ENCODE measurements around the gene PAFAH2.
"Not testable (repeated sequence)": the region's sequence is repeated elsewhere in the genome, so short reads cannot be mapped to it uniquely, and the experiment has no call there.

PAFAH2 gene

GRCh38 chr1:25985171-25985570 is 12.7 kb downstream of the PAFAH2 start:
- no peak for DNase-seq (ENCODE audit: low read depth)

- no peak for DNase-seq (ENCODE audit: low read depth)
Observed at GRCh38 chr1:25979210-25979609, 18.7 kb downstream of the PAFAH2 start.

GRCh38 chr1:25978403-25978802 is 19.5 kb downstream of the PAFAH2 start:
- DNase-seq (ENCODE audit: low read depth), result no peak

GRCh38 chr1:25977801-25978200 is 20.1 kb downstream of the PAFAH2 start:
- DNase-seq (ENCODE audit: low read depth), result no peak

DNA sequence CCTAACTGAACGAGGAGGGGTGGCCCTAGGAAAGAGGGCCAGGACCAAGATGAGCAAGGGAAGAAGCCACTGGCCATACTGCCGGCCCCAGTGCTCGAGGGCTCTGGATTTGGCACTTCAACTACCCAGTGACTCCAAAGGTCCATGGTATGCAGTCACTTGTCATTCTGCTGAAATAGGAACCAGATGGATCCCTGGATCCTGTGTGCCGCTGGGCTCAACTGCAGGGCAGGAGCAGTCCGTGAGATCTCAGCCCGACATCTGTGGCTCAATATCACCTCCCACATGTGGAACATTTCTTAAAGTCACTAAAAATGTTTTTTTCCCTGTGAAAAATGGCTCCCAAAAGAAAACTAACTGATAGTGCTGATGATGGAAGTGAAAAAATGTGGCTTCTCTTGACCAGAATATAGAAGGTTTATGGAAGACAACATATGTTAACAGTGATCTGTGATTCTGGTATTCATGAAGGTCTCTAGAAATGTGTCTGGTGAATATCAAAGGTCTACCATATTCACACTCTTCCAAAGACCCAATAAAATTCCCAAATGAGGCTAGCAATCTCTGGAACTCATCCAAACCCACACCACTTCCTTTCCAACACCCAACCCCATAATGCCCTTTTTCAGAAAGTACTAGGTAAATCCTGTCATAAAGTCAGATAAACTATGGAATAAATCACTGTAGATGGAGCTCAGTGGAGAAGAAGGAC is 24.1 kb downstream of the PAFAH2 start:
- no peak for DNase-seq (ENCODE audit: low read depth)

GRCh38 chr1:25971811-25972180 is 26.1 kb downstream of the PAFAH2 start:
- DNase-seq (ENCODE audit: low read depth), result no peak

- no peak for DNase-seq (ENCODE audit: low read depth)
Observed at GRCh38 chr1:25971066-25971810, 26.6 kb downstream of the PAFAH2 start.

GRCh38 chr1:25967308-25967707 is 30.6 kb downstream of the PAFAH2 start:
- no peak for DNase-seq (ENCODE audit: low read depth)

- no peak for DNase-seq (ENCODE audit: low read depth)
Observed at GRCh38 chr1:25959611-25960010, 38.3 kb downstream of the PAFAH2 start.

DNA sequence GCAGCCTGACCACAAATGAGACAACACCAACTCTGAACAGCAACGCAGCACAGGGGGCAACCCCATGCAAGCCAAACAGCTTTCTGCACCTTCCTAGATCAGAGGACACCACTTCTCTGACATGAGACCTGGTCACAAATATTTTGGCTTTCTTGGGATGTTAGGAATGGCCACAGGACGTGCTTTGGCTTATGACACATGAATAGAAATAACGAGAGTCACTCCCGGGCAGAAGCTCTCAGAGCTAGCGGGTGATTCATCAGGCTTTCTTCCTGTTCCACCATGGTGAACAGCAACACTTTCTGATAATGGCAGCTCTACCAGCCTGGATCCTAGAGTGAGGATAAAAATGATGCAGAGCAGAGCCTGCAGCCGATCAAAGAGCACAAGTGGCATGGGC is 39.4 kb downstream of the PAFAH2 start:
- DNase-seq (ENCODE audit: low read depth), result no peak

GRCh38 chr1:25955553-25955952 is 42.3 kb downstream of the PAFAH2 start:
- no peak for DNase-seq (ENCODE audit: low read depth)

- no peak for DNase-seq (ENCODE audit: low read depth)
Observed at GRCh38 chr1:25954282-25954938, 43.5 kb downstream of the PAFAH2 start.

- no peak for DNase-seq (ENCODE audit: low read depth)
Observed at GRCh38 chr1:25952841-25953401, 44.9 kb downstream of the PAFAH2 start.

DNA sequence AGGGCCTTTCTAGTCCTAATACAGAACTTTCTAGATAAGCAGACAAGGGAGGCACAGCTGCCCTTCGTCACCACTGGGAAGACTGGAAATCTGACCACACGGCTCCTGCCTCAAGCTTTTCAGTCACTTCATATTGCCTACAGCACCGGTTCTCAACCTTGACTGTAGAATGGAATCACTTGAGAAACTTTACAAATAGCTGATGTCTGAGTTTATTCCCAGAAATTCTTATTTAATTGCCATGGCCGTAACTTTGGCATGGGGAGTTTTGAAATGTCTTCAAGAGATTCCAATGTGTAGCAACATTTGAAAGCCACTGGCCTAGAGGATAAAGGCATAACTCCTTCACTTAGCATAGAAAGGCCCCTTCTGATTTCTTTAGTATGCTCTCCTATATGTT is 49.2 kb downstream of the PAFAH2 start:
- no peak for DNase-seq (ENCODE audit: low read depth)

GRCh38 chr1:25947027-25947426 is 50.8 kb downstream of the PAFAH2 start:
- DNase-seq (ENCODE audit: low read depth), result no peak

GRCh38 chr1:25945761-25946160 is 52.1 kb downstream of the PAFAH2 start:
- DNase-seq (ENCODE audit: low read depth), result no peak

- no peak for DNase-seq (ENCODE audit: low read depth)
Observed at GRCh38 chr1:25944986-25945385, 52.9 kb downstream of the PAFAH2 start.

DNA sequence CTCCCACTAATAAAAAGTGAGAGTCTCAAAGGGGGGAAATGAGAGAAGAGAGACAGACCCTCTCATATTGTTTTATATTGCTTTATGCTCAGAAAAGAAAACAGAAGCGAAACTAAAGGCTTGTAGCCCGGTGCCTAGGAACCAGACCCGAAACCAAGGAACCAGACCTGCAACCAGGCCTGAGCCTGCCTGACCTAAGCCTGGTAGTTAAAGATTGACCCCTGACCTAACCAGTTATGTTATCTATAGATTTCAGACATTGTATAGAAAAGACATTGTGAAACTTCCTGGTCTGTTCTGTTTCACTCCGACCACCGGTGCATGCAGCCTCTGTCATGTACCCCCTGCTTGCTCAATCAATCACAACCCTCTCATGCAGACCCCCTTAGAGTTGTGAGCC is 54.4 kb downstream of the PAFAH2 start:
- not testable (repeated sequence) for DNase-seq (ENCODE audit: low read depth)

- DNase-seq (ENCODE audit: low read depth), result no peak
Observed at GRCh38 chr1:25936947-25937346, 60.9 kb downstream of the PAFAH2 start.

- DNase-seq (ENCODE audit: low read depth), result no peak
Observed at GRCh38 chr1:25933479-25934365, 64.1 kb downstream of the PAFAH2 start.

DNA sequence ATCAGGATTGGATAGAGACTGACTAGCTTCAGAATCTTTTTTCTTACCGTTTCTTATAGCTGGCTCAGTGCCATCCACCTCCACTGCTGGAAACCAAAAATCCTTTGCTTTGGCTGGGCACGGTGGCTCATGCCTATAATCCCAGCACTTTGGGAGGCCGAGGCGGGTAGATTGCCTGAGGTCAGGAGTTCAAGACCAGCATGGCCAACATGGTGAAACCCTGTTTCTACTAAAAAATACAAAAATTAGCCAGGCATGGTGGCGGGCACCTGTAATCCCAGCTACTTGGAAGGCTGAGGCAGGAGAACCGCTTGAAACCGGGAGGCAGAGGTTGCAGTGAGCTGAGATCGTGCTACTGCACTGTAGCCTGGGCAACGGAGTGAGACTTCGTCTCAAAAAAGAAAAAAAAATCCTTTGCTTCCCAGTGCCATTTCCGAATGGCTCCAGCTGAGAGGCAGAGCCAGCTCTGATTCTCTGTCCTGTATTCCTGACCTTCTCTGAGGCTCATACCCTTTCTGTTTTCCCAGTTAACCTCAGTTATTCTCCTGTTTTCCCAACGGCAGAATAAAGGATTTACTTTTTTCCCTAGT is 65.0 kb downstream of the PAFAH2 start:
- not testable (repeated sequence) for DNase-seq (ENCODE audit: low read depth)
